ENCODE measurements around the gene KLHL36. TPM values are rescaled to one million over a fixed set of nuclear protein-coding genes. Genes with fewer than 3 reads are reported as not detected.

Gene KLHL36
- total RNA-seq, 6 donors from 2014 or later, result 44.1 to 92.2 (median 54.2) TPM

GRCh38 chr16:84603940-84604339 lies 44.4 kb upstream of the KLHL36 start:
- no peaks in the 10 kb centered on the region for H3K9me3 ChIP-seq
- no peaks in the 10 kb centered on the region for H3K27me3 ChIP-seq
- TF ChIP-seq POLR2A (IDR thresholded peaks at IDR 0.05) (no peak), CTCF (IDR thresholded peaks at IDR 0.05) (no peak), EP300 (IDR thresholded peaks at IDR 0.05) (no peak), POLR2AphosphoS5 (IDR thresholded peaks at IDR 0.05) (no peak)
- peak overlapping the region; percentile 80 to 92 (median 86) for H3K27ac ChIP-seq
- 89 to 93% methylated on average over 7 to 8 of the region's 10 CpGs for whole genome bisulfite sequencing, 2 donors
- ATAC-seq (ENCODE audit: low FRiP score in 2 of 2) (no peak), DNase-seq (no peak)
- peaks cover 37 to 84% (median 52%) of the 10 kb centered on the region in 4 donors for H3K4me1 ChIP-seq
- no peak overlapping the region for H3K4me3 ChIP-seq
- H3K36me3 ChIP-seq, result no peaks in the 10 kb centered on the region

GRCh38 chr16:84604477-84605013 lies 43.8 kb upstream of the KLHL36 start:
- H3K4me3 ChIP-seq, result no peak overlapping the region
- H3K36me3 ChIP-seq, result no peaks in the 10 kb centered on the region
- H3K27me3 ChIP-seq, result no peaks in the 10 kb centered on the region
- WGBS, 2 donors, result 80 to 90% methylated on average over 9 of the region's 9 CpGs
- peak overlapping the region in 3 of 4 donors; percentile 83 to 92 (median 90) for H3K27ac ChIP-seq
- TF ChIP-seq EP300 (IDR thresholded peaks at IDR 0.05), result no peak
- ATAC-seq (ENCODE audit: low FRiP score in 2 of 2), result no peak
- no peak for DNase-seq
- H3K4me1 ChIP-seq, result peaks cover 31 to 82% (median 48%) of the 10 kb centered on the region in 4 donors
- no peaks in the 10 kb centered on the region for H3K9me3 ChIP-seq

GRCh38 chr16:84605339-84605848 lies 42.9 kb upstream of the KLHL36 start:
- peaks cover 23 to 73% (median 41%) of the 10 kb centered on the region in 4 donors for H3K4me1 ChIP-seq
- TF ChIP-seq POLR2AphosphoS5 (IDR thresholded peaks at IDR 0.05), result no peak
- no peak for TF ChIP-seq CTCF (IDR thresholded peaks at IDR 0.05)
- TF ChIP-seq EP300 (IDR thresholded peaks at IDR 0.05), result no peak
- TF ChIP-seq POLR2A (IDR thresholded peaks at IDR 0.05), result no peak
- 84 to 89% methylated on average over 6 of the region's 6 CpGs for WGBS, 2 donors

GRCh38 chr16:84606081-84606875 lies 42.0 kb upstream of the KLHL36 start:
- ATAC-seq (ENCODE audit: low FRiP score in 2 of 2), result no peak
- Histone ChIP-seq H3K27me3 (no peaks in the 10 kb centered on the region), H3K4me1 (peaks cover 22 to 70% (median 38%) of the 10 kb centered on the region in 4 donors), H3K9me3 (no peaks in the 10 kb centered on the region), H3K27ac (peak overlapping the region in 2 of 4 donors; percentile 21 to 83), H3K36me3 (no peaks in the 10 kb centered on the region), H3K4me3 (no peak overlapping the region)
- TF ChIP-seq CTCF (IDR thresholded peaks at IDR 0.05), result no peak
- no peak for TF ChIP-seq POLR2AphosphoS5 (IDR thresholded peaks at IDR 0.05)
- TF ChIP-seq EP300 (IDR thresholded peaks at IDR 0.05), result no peak
- no peak for TF ChIP-seq POLR2A (IDR thresholded peaks at IDR 0.05)
- 78 to 82% methylated on average over 14 of the region's 14 CpGs for WGBS, 2 donors
- DNase-seq, result no peak

More at GRCh38 chr16:84605339-84605848, 42.9 kb upstream of the KLHL36 start:
- H3K27ac ChIP-seq, result peak overlapping the region in 1 of 4 donors; percentile 83
- ATAC-seq (ENCODE audit: low FRiP score in 2 of 2), result no peak
- H3K36me3 ChIP-seq, result no peaks in the 10 kb centered on the region
- no peaks in the 10 kb centered on the region for H3K27me3 ChIP-seq
- H3K9me3 ChIP-seq, result no peaks in the 10 kb centered on the region
- H3K4me3 ChIP-seq, result no peak overlapping the region
- DNase-seq, result no peak

- no peak for ATAC-seq (ENCODE audit: low FRiP score in 2 of 2)
- TF ChIP-seq POLR2A (IDR thresholded peaks at IDR 0.05) (no peak), EP300 (IDR thresholded peaks at IDR 0.05) (no peak), CTCF (IDR thresholded peaks at IDR 0.05) (no peak), POLR2AphosphoS5 (IDR thresholded peaks at IDR 0.05) (no peak)
- peaks cover 25 to 70% (median 36%) of the 10 kb centered on the region in 4 donors for H3K4me1 ChIP-seq
- 92 to 93% methylated on average over 13 of the region's 13 CpGs for WGBS, 2 donors
- H3K9me3 ChIP-seq, result no peaks in the 10 kb centered on the region
- H3K27ac ChIP-seq, result peak overlapping the region; percentile 62 to 83 (median 78)
- no peak for DNase-seq
- H3K27me3 ChIP-seq, result no peaks in the 10 kb centered on the region
- H3K36me3 ChIP-seq, result no peaks in the 10 kb centered on the region
- H3K4me3 ChIP-seq, result no peak overlapping the region
Measured at GRCh38 chr16:84607061-84607460, 41.2 kb upstream of the KLHL36 start.

All from upper lobe of left lung (tissue), 6 donors.